Adipose tissue (tissue), 3 donors: ENCODE results near the gene PRMT3. TPM values are rescaled to one million over a fixed set of nuclear protein-coding genes. Genes with fewer than 3 reads are reported as not detected.
"Not testable (repeated sequence)": the region's sequence is repeated elsewhere in the genome, so short reads cannot be mapped to it uniquely, and the experiment has no call there.

Source experiments
- H3K27ac ChIP-seq: one replicate; pipeline ENCODE4 v1.5.1; 2013; ENCODE audit warnings: low read depth, low read length
- WGBS, 3 donors: extraction: QIAGEN DNeasy Blood & Tissue Kit; methylation state at CpG; one replicate each; pipeline ENCODE4 v1.1.7; 2013; 5-methylcytosine and 5-hydroxymethylcytosine counted together
- polyA plus RNA-seq, 3 donors: library from polyadenylated mRNA; stranded (reverse); fragments of 200-250 nt; gene quantifications; one replicate each; pipeline ENCODE4 v1.2.3, GENCODE V29; 2013
- donor health status: healthy with polysubstance abuse.
- donor health status: Bipolar disorder and iron deficiency.
- donor health status: healthy.

PRMT3 gene
- polyA plus RNA-seq, 3 donors: 4.1 to 7.6 (median 6.3) TPM

DNA sequence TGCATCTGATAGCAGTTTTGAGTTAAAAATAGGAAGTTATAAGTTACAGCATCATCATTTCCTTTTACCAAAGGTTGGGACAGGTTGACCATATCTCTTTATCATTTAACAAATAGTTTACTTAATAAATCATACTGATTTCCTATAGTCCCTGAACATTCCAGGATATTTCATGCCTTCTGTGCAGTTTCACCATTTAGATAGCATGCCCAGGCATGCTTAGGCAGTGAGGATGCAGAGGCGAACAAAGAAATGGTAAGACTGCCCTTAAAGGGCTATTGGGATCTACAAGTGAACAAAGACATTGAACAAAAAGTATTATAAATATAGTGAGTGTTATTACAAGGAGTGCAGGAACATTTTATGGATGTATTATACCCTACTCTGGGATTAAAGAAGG is 96.4 kb downstream of the PRMT3 start:
- WGBS, 3 donors: 99 to 100% (median 100%) methylated on average over 1 of the region's 1 CpG

DNA sequence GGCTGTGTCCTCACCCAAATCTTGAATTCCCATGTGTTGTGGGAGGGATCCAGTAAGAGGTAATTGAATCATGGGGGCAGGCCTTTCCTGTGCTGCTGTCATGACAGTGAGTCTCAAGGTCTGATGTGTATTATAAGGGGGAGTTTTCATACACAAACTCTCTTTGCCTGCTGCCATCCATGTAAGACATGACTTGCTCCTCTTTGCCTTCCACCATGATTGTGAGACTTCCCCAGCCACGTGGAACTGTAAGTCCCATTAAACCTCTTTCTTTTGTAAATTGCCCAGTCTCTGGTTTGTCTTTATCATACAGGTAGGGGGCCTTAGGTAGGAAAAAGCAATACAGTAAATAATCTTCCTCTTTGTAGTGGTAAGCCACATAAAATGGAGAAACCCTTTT is 96.9 kb downstream of the PRMT3 start:
- WGBS, 3 donors: 90 to 93% (median 91%) methylated on average over 1 of the region's 1 CpG
- not testable (repeated sequence) for H3K27ac ChIP-seq

More for the DNA sequence above, 96.4 kb downstream of the PRMT3 start:
- no peak overlapping the region for H3K27ac ChIP-seq

DNA sequence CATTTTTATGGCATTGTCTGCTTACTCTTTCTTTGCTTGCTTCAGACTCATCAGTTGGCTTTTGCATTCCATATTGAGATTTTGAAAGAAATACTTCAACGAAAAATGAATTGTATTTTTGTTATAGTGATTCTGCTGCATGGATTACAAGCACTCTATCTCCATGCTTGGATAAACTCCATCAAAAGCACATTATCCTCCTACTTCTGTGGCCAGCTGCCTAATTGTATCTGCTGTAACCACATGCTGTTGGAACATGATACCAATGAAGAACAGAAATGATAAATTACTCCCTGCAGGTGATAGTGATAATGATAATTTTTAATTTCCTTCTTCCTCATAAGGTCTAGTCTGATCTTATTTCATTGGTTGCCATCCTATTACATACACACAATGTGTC is 100.8 kb downstream of the PRMT3 start:
- 80 to 88% (median 81%) methylated on average over 1 of the region's 1 CpG for WGBS, 3 donors
- H3K27ac ChIP-seq: no peak overlapping the region

DNA sequence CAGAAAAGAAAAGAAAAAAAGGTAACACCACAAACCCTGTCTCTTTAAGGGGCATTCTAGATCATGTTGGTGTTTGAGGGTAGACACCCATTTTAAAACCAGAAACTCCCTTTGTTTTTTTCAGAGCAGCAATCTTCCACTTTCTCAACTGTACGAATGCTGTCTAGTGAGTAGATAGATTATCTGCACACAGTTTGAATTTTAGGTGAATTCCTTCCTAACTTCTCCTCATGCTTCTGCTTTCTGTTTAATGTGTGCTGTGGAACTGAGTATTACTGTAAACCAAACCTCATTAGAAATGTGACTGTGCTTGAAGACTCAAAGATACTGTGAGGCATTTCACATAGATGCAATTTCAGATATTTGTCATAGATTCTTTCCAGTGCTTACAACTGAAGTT is 102.4 kb downstream of the PRMT3 start:
- 84 to 89% (median 88%) methylated on average over 1 of the region's 1 CpG for WGBS, 3 donors
- H3K27ac ChIP-seq: no peak overlapping the region

DNA sequence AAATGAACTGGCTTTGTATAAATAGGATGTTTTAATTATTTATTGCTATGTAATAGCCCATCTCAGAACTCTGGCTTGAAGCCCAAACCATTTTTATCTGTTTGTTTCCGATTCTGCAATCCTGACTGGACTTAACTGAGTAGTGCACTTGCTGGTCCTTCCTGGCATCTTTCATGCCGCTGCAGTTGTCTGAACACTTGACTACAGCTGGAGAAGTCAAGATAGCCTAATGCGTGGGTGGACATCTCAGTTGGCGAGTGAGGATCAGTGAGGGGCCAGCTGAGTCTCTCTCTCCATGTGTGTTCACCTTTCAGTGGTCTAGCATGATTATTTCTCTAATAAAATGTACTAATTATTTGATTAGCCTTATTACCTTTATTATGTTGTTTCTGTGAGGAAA is 105.8 kb downstream of the PRMT3 start:
- H3K27ac ChIP-seq: no peak overlapping the region
- 80 to 88% (median 88%) methylated on average over 4 of the region's 4 CpGs for WGBS, 3 donors

DNA sequence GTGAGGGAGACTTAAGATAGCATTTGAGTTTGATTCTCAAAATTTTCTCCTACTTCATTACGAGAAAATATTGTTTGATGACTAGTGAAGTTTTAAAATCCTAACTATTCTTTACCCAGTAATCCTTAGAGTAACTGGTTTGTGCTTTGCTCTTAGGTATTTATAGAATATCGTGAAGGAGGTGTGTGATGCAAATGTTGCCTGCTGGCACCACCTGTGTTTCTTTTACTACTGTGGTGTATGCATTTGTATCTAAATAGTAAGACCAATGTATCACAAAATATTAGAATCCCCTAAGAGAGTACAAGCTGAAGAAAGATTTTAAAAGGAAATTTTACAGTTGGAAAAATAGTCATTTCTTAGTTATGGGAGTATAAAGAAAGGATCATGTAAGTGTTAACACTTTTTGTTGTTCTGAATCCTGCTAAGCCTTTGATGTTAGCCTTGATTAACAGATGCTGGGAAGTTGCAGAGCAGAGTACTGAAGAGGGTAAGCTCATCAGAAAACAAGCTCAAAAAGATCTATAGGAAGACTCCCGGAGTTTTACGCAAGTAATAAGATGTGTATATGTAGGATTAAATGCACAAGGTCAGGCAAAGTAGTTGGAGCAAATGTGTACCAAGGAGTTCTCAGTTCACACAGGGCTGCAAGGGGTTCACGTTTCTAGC is 109.7 kb downstream of the PRMT3 start:
- WGBS, 3 donors: 90 to 93% (median 91%) methylated on average over 5 of the region's 5 CpGs
- no peak overlapping the region for H3K27ac ChIP-seq

DNA sequence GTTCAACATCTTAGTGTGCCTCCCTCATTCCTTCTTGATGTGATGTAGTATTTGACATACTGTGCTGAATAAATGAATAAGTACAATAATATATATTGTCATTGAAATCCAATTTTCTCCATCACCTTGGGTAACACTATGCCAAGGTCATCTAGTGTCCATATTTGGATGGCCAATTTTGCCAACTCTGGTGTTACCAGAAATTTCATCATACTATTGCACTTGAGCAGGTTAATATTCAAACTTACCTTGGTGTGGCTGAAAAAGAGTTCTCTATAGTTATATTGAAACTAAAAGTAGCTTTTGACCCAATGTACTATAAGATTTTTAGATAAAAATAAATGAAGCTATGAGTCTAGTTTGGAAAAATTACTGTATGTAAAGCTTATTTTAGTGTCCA is 113.7 kb downstream of the PRMT3 start:
- H3K27ac ChIP-seq: no peak overlapping the region

DNA sequence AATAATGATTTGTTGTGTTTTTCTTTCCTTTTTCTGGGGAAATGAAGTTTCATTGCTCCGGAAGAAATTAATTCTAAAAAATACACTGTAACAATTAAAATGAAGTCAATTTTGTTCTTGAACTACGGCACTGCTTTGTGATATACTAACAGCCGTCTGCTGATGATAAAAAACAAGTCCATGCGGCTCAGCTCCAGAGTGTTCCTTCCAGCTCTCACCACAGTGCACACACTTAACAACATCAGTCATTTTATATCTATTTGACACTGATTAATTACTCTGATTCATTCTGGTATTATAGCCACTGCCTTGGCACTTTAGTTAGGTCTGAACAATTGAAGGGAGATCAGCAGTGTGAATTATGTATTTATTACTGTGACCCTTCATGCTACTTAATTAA is 114.5 kb downstream of the PRMT3 start:
- WGBS, 3 donors: 91 to 93% (median 91%) methylated on average over 4 of the region's 4 CpGs
- no peak overlapping the region for H3K27ac ChIP-seq

DNA sequence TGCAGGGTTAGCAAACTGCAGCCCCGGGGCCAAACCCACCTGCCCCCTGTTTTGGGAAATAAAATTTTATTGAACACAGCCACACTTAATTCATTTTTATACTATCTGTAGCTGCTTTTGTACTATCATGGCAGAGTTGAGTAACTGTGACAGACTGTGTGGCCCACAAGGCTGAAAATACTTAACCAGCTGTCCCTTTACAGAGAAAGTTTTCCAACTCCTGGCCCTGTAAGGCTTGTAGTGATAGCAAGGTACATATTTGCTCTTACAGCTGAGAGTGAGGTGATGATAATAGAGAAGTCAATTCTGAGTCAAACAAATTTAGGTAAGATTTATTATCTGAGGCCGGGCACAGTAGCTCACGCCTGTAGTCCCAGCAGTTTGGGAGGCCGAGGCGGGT is 124.5 kb downstream of the PRMT3 start:
- H3K27ac ChIP-seq: no peak overlapping the region
- 40 to 87% (median 84%) methylated on average over 5 of the region's 5 CpGs for WGBS, 3 donors

DNA sequence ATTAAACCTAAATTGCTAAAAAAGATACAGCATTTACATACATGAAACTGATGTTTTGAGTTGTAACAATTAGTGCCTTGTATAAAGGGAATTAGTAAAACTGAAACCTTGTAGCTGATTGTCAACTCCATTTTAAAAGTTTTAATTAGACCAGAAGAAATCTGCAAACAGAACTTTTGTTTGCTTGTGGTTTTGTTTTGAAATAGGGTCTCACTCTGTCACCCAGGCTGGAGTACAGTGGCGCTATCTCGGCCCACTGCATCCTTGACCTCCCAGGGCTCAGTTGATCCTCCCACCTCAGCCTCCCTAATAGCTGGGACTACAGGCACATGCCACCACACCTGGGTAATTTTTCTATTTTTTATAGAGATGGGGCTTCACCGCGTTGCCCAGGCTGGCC is 125.4 kb downstream of the PRMT3 start:
- WGBS, 3 donors: 86 to 99% (median 95%) methylated on average over 4 of the region's 4 CpGs
- no peak overlapping the region for H3K27ac ChIP-seq

DNA sequence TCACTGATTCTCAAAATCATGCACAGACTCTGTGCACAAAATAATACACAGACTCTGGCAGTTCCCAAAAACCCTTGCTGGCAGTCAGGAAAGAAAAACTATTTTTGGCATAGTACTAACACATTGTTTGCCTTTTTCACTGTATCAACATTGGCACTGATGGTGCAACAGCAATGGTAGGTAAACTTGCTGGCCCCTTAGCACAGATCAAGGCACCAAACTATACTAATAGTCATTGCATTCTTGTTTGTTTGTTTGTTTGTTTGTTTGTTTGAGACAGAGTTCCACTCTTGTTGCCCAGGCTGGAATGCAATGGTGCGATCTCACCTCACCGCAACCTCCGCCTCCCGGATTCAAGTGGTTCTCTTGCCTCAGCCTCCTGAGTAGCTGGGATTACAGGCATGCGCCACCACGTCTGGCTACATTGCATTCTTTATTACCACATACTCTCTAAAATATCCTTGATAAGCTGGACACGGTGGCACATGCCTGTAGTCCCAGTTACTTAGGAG is 130.9 kb downstream of the PRMT3 start:
- WGBS, 3 donors: 80 to 91% (median 89%) methylated on average over 7 of the region's 7 CpGs
- H3K27ac ChIP-seq: no peak overlapping the region

DNA sequence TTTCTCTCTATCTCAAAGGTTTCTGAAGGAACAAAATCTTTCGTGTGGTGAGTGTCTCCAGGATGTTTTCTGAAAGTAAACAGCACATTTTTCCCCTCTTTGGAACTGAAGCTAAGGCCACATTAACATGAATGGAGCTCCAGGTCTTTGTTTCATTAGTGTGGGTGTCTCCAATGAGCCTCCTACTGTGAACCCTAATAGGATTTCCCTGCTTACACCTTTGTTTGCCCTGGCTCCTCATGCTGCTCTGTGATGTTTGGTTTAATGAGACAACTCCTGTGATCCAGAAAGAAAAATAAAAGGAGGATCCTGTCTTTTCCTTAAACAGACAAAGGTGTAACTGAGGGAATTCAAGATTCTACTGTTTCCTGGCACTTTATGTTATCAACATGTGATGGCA is 135.0 kb downstream of the PRMT3 start:
- WGBS, 3 donors: 32 to 46% (median 43%) methylated on average over 1 of the region's 1 CpG
- H3K27ac ChIP-seq: no peak overlapping the region

DNA sequence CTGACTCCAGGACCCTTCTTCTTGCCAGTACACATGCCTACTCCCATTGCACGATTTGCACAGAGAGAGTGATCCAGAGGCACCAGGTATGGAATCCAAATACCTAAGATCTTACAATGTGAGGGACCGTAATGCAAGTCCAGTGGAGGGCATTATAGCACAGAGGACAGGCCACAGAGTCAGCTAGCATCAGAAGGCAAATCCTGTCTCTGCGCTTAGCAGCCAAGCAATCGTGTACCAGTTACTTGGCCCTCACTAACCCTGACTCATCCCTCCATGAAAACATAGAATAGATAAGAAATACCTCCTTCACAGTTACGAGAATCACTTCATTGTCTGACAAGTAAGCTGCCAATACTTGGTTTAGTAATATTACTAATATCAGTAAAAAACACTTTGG is 142.2 kb downstream of the PRMT3 start:
- 77 to 88% (median 77%) methylated on average over 5 of the region's 5 CpGs for WGBS, 3 donors
- no peak overlapping the region for H3K27ac ChIP-seq

DNA sequence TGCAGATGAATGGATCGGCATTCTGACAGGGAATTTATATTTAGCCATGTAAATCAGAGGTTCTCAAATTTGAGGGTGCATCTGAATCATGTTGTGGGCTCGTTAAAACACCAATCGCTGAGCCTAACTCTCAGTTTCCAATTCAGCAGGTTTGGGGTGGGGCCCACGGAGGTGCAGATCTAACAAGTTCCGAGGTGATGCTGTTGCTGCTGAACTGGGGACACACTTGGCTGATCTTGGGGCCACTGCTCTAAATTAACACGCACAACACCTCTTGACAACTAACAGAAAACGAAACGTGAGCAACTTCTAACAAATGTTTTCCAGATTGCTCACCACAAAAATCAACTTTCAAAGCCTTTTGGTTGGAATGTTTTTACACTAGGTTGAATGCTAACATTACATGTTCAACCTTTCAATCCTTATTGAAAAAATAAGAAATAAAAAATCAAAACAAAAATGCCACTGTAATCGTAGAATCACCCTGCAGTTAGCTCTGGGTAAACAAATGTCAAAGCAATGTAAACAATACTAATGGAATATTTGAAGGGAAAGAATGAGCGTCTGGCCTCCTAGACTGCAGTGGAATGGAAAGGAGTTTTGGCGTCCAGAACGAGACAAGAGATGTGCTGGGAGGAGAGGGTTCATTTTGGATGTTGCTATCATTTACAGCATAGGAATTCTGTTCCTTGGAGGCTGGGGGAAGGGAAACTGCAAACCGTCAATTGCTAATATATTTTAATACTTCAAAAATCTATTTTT is 143.6 kb downstream of the PRMT3 start:
- 37 to 39% (median 39%) methylated on average over 13 of the region's 13 CpGs for WGBS, 3 donors
- no peak overlapping the region for H3K27ac ChIP-seq

DNA sequence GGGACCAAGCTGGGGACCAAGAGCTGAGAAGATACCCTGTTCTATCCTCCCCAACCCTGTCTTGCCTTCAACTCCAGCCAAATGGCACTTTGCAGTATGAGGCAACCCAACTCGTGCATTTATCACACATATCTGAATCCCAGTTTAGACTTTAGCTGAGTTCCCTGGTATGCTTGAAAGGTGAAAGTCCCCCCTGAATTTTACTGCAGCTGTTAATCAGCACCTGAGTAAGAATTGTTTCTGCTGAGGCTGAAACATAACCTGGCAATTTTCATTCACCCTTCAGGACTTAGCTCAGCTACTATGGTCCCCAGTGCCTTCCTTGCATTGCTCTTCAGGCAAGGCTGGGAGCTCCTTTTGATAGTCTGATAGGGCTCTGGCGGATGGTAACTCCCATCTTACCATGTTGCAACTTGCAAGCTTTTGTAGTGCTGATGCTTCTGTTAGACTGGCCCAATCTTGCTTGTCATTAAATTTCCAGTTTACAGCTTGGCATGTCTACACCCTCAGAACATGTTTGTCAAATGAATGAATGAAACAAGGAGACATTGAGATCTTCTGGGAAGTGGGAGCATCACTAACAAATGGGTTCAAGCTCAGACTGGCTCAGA is 147.9 kb downstream of the PRMT3 start:
- 41 to 60% (median 55%) methylated on average over 2 of the region's 2 CpGs for WGBS, 3 donors
- no peak overlapping the region for H3K27ac ChIP-seq

DNA sequence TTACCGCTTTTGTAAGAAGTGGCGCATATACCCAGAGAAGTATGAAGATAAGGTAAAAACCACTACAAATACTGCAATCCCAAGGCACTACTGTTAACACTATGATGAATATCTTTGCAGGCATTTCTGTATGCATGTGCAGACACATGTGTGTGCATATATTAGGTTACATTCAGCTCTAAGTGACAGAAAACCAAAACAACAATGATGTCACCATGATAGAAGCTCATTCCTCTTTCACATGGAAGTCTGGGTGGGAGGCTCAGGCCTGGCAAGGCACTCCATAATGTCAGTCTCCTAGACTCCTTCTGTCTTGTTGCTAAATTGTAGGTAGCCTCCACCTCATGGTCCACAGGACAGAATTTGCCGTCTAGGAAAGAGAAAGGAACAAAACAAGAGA is 148.8 kb downstream of the PRMT3 start:
- 84 to 87% (median 87%) methylated on average over 3 of the region's 3 CpGs for WGBS, 3 donors
- H3K27ac ChIP-seq: no peak overlapping the region

DNA sequence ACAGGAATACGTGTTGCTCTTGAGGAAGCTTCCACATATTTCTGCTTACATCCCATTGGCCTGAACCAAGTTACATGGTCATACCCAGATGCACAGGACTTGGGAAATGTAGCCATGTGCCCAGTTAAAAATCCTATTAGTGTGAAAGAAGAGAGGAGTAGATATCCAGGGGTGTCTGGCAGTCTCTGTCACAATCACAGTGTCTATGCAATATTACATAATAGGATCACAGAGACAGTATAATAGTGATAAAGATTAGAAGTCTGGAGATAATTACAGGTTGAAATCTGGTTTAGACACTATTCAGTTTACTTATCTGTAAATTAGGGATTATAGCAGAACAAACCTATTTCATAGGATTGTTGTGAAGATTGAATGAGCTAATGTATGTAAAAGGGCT is 149.3 kb downstream of the PRMT3 start:
- 55 to 69% (median 55%) methylated on average over 1 of the region's 1 CpG for WGBS, 3 donors
- no peak overlapping the region for H3K27ac ChIP-seq

DNA sequence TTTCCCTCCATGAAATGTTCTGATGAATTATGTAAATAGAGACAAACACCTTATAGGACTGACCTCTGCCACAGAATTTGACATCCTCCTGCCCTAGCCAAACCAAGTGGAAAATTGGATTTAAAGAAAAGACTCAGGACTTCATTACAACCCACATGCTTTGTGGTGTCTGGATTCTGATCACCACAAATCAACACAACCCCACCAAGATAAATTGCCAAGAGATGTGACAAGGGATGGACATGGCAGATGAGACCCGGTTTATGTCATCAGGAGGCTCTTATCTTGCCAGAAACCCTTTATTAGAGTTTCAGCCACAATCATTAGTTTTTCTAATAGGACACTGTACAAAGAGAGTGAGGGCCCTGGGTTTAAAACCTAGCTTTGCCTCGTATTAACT is 154.0 kb downstream of the PRMT3 start:
- 39 to 52% (median 52%) methylated on average over 2 of the region's 2 CpGs for WGBS, 3 donors
- no peak overlapping the region for H3K27ac ChIP-seq

DNA sequence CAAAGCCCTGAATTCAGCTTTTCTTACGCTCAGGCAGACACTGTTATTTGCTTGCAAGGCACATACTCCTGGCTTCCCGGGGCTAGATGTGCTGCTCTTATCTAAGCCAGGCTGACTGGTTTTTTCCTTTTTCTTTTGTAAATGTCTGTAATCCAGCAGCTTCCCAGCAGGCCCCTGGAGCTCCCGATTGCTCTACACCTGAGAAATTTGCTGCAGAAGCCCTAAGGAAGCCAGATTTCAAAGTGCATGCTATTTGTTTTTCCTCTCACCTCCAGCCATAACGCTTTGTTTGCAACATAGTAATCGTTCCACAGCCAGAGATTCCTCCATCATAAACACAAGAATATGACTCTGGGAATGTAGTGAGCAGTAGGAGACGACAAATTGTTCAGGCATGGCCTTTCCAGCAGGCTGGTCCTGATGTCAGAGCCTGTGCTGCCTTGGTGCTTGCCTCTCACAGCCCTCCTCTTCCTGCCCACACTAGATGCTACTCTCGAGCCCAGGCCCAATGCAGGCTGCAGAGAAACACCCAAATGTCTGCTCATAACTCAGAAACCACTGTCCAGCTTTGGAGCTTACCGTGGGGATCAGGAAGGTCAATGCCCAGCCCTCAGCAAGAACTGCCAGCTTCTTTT is 157.2 kb downstream of the PRMT3 start:
- WGBS, 3 donors: 36 to 45% (median 39%) methylated on average over 8 of the region's 8 CpGs
- H3K27ac ChIP-seq: no peak overlapping the region
